Activated effector memory CD4-positive, alpha-beta T cell treated with Interleukin-2 at 50 U/mL for 16 hours (primary cell): ENCODE measurements around the gene SLC6A4.
"Not testable (repeated sequence)": the region's sequence is repeated elsewhere in the genome, so short reads cannot be mapped to it uniquely, and the experiment has no call there.

Experiments used
- DNase-seq: peaks from one replicate; pipeline ENCODE4 v3.0.0-alpha.2; 2020

Gene SLC6A4

GRCh38 chr17:30238387-30239088 lies 3.0 kb upstream of the SLC6A4 start:
- DNase-seq: no peak

GRCh38 chr17:30238003-30238344 lies 2.5 kb upstream of the SLC6A4 start:
- no peak for DNase-seq

GRCh38 chr17:30237296-30238002 lies 2.0 kb upstream of the SLC6A4 start:
- no peak for DNase-seq

GRCh38 chr17:30236766-30237165 lies 1.3 kb upstream of the SLC6A4 start:
- DNase-seq: no peak

GRCh38 chr17:30236297-30236624 lies 764 bp upstream of the SLC6A4 start:
- no peak for DNase-seq

GRCh38 chr17:30234964-30235363 lies 533 bp downstream of the SLC6A4 start:
- no peak for DNase-seq

GRCh38 chr17:30234296-30234695 lies 1.2 kb downstream of the SLC6A4 start:
- DNase-seq: no peak

- DNase-seq: no peak
Measured at GRCh38 chr17:30232824-30233427, 2.6 kb downstream of the SLC6A4 start.

- DNase-seq: no peak
Measured at GRCh38 chr17:30232015-30232823, 3.3 kb downstream of the SLC6A4 start.

GRCh38 chr17:30230596-30231125 lies 4.8 kb downstream of the SLC6A4 start:
- DNase-seq: no peak

- not testable (repeated sequence) for DNase-seq
Measured at GRCh38 chr17:30230009-30230408, 5.5 kb downstream of the SLC6A4 start.

- no peak for DNase-seq
Measured at GRCh38 chr17:30229012-30229411, 6.5 kb downstream of the SLC6A4 start.

GRCh38 chr17:30228011-30228410 lies 7.5 kb downstream of the SLC6A4 start:
- DNase-seq: no peak

GRCh38 chr17:30226878-30227277 lies 8.6 kb downstream of the SLC6A4 start:
- no peak for DNase-seq

- no peak for DNase-seq
Measured at GRCh38 chr17:30225919-30226553, 9.5 kb downstream of the SLC6A4 start.

- no peak for DNase-seq
Measured at GRCh38 chr17:30225112-30225511, 10.4 kb downstream of the SLC6A4 start.

- DNase-seq: no peak
Measured at GRCh38 chr17:30224419-30224960, 11.0 kb downstream of the SLC6A4 start.

- no peak for DNase-seq
Measured at GRCh38 chr17:30222721-30223175, 12.7 kb downstream of the SLC6A4 start.

- DNase-seq: no peak
Measured at GRCh38 chr17:30222251-30222650, 13.2 kb downstream of the SLC6A4 start.

GRCh38 chr17:30221346-30221745 lies 14.2 kb downstream of the SLC6A4 start:
- no peak for DNase-seq

GRCh38 chr17:30220414-30220813 lies 15.1 kb downstream of the SLC6A4 start:
- DNase-seq: no peak

- DNase-seq: no peak
Measured at GRCh38 chr17:30219833-30220232, 15.7 kb downstream of the SLC6A4 start.
